Measurements from ENCODE around the gene HNRNPCL4. TPM values are rescaled to one million over a fixed set of nuclear protein-coding genes. Genes with fewer than 3 reads are reported as not detected.
"Not testable (repeated sequence)": the region's sequence is repeated elsewhere in the genome, so short reads cannot be mapped to it uniquely, and the experiment has no call there.

Gene HNRNPCL4
- 1.5 TPM in 1 of 2 replicates, not detected in the other for total RNA-seq

DNA sequence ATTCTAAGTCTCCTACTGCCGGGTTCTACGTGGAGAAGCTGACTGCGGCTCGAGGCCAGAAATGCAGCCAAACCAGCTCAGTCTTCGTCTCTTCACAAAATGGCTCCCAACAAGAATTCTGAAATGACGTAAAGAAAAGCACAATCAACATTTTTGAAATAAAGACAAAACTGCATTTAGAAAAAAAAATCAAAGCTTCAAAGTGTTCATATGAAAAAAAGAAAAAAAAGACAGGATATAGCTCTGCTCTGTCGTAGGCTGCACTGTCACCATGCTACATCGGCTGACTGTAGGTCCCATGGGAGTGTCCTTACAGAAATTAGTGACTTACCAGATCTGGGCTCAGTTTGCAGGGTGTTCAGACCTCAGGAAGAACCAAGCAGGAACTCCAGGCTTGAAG lies at the start of gene HNRNPCL4:
TSS of gene HNRNPCL4 (minus strand) at position 101 of the 400 bp plus-strand sequence. CDS start 164 bp downstream, outside the sequence.
- not testable (repeated sequence) for DNase-seq (ENCODE audit: extremely low read depth, low read depth, low spot score)

- not testable (repeated sequence) for DNase-seq (ENCODE audit: extremely low read depth, low read depth, low spot score)
These were observed 43.3 kb upstream of the HNRNPCL4 start for GRCh38 chr1:13208712-13209111.

DNA sequence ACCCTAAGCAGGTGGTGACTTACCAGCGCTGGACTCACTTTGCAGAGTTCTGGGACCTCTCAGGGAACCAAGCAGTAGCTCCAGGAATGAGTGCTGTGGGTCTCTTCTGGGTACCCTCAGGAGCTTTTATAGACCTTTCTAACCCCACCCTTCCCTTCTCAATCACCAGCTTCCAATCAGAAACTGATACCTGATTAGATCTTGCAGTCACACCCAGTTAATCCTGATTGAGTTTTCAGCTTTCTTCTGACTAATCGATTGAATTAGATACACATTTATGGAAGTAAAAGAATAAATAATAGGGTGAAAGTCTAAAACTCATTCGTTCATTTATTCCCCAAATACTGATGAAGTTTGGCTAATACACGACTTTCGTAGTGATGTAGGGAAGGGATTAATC lies 35.9 kb upstream of the HNRNPCL4 start, which contains the start of gene PRAMEF13:
TSS of gene PRAMEF13 (minus strand) at position 101 of the 400 bp plus-strand sequence. CDS start 1,820 bp downstream, outside the sequence.
- not testable (repeated sequence) for DNase-seq (ENCODE audit: extremely low read depth, low read depth, low spot score)

DNA sequence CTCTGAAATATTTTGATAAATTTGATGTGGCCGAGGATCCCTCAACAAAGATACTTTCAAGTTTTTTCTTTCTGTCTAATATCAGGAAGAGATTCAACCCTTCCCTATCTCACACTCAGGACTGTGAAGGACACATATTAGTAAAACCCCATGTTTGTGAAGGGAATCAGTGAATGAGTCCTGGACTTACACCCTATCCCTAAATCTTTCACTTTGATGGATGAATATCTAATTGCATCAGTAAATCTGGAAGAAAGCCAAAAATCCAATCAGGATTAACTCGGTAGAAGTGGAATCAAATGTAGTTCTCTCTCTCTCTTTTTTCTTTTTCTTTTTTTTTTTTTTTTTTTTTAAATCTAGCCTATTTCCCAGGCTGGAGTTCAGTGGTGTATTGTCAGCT lies 6.1 kb upstream of the HNRNPCL4 start, which contains the start of gene PRAMEF9:
TSS of gene PRAMEF9 (plus strand) at position 301 of the 400 bp plus-strand sequence. CDS start 3,433 bp downstream, outside the sequence.
- not testable (repeated sequence) for DNase-seq (ENCODE audit: extremely low read depth, low read depth, low spot score)

DNA sequence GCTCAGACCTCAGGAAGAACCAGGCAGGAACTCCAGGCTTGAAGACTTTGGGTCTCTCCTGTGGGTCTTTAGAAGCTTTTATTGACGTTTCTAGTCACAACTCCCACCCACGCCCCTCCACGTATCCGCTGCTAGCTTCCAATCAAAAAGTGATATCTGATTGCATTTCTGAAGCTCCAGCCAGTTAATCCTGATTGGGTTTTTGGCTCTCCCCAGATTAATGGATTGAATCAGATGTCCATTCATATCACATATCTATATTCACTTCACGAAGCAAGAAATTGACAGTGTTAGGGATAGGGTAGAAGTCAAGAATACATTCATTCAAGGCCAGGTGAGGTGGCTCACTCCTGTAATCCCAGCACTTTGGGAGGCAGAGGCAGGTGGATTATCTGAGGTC lies 9.5 kb downstream of the HNRNPCL4 start, which contains the start of gene PRAMEF26:
TSS of gene PRAMEF26 (minus strand) at position 101 of the 400 bp plus-strand sequence. CDS start 2,914 bp downstream, outside the sequence.
- not testable (repeated sequence) for DNase-seq (ENCODE audit: extremely low read depth, low read depth, low spot score)

- not testable (repeated sequence) for DNase-seq (ENCODE audit: extremely low read depth, low read depth, low spot score)
These were observed 48.7 kb downstream of the HNRNPCL4 start, which contains the start of gene HNRNPCL2 for GRCh38 chr1:13116754-13117153. TSS of gene HNRNPCL2 (minus strand) at chr1:13116854. CDS start at chr1:13116400, 454 bp downstream.

Other genes with a start within 250 kb of the HNRNPCL4 start
- not detected in 2 replicates for gene PRAMEF7, start 249.0 kb downstream of the HNRNPCL4 start, total RNA-seq
- gene PRAMEF6, start 218.1 kb downstream of the HNRNPCL4 start, total RNA-seq = not detected in 2 replicates
- not detected in 2 replicates for gene PRAMEF27, start 109.1 kb downstream of the HNRNPCL4 start, total RNA-seq
- not detected in 2 replicates for gene HNRNPCL3, start 104.9 kb downstream of the HNRNPCL4 start, total RNA-seq
- not detected in 2 replicates for gene PRAMEF25, start 94.9 kb downstream of the HNRNPCL4 start, total RNA-seq
- not detected in 2 replicates for gene HNRNPCL2, start 48.8 kb downstream of the HNRNPCL4 start, total RNA-seq
- gene PRAMEF26, start 9.6 kb downstream of the HNRNPCL4 start, total RNA-seq = not detected in 2 replicates
- not detected in 2 replicates for gene PRAMEF9, start 6.2 kb upstream of the HNRNPCL4 start, total RNA-seq
- not detected in 2 replicates for gene PRAMEF13, start 35.8 kb upstream of the HNRNPCL4 start, total RNA-seq
- gene PRAMEF18, start 60.5 kb upstream of the HNRNPCL4 start, total RNA-seq = not detected in 2 replicates
- gene PRAMEF5, start 88.6 kb upstream of the HNRNPCL4 start, total RNA-seq = not detected in 2 replicates
- not detected in 2 replicates for gene PRAMEF8, start 119.5 kb upstream of the HNRNPCL4 start, total RNA-seq
- gene PRAMEF33, start 137.9 kb upstream of the HNRNPCL4 start, total RNA-seq = not detected in 2 replicates
- gene PRAMEF15, start 149.9 kb upstream of the HNRNPCL4 start, total RNA-seq = not detected in 2 replicates
- not detected in 2 replicates for gene PRAMEF14, start 181.5 kb upstream of the HNRNPCL4 start, total RNA-seq
- gene PRAMEF19, start 206.3 kb upstream of the HNRNPCL4 start, total RNA-seq = not detected in 2 replicates
- gene PRAMEF17, start 224.0 kb upstream of the HNRNPCL4 start, total RNA-seq = not detected in 2 replicates
- not detected in 2 replicates for gene PRAMEF20, start 244.8 kb upstream of the HNRNPCL4 start, total RNA-seq